Jurkat, Clone E6-1 (cell line): ENCODE data around the gene TEN1.
"Not testable (repeated sequence)": the region's sequence is repeated elsewhere in the genome, so short reads cannot be mapped to it uniquely, and the experiment has no call there.

Experiments
- DNase-seq: peaks from one replicate; pipeline ENCODE4 v3.0.0-alpha.2; 2011; ENCODE audit warnings: low read depth, low spot score
- H3K4me3 ChIP-seq: 2 replicates; pipeline ENCODE4 v1.5.1; 2011; ENCODE audit warnings: mild to moderate bottlenecking, low read length, control low read depth, moderate library complexity

Gene TEN1

DNA sequence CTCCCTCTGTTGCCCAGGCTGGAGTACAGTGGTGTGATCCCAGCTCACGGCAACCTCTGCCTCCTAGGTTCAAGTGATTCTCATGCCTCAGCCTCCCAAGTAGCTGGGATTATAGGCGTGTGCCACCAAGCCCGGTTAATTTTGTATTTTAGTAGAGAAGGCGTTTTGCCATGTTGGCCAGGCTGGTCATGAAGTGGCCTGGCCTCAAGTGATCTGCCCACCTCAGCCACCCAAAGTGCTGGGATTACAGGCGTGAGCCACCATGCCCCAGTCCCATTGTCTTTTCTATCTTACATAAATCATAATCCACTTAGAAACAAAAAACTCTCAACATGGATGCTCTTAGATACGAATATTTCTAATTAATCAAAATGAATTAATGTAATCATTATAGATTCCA lies 3.9 kb upstream of the TEN1 start:
- DNase-seq, H3K4me3 ChIP-seq: not testable (repeated sequence)

GRCh38 chr17:75975757-75976174 lies 3.3 kb upstream of the TEN1 start:
- no peak overlapping the region for H3K4me3 ChIP-seq
- no peak for DNase-seq

DNA sequence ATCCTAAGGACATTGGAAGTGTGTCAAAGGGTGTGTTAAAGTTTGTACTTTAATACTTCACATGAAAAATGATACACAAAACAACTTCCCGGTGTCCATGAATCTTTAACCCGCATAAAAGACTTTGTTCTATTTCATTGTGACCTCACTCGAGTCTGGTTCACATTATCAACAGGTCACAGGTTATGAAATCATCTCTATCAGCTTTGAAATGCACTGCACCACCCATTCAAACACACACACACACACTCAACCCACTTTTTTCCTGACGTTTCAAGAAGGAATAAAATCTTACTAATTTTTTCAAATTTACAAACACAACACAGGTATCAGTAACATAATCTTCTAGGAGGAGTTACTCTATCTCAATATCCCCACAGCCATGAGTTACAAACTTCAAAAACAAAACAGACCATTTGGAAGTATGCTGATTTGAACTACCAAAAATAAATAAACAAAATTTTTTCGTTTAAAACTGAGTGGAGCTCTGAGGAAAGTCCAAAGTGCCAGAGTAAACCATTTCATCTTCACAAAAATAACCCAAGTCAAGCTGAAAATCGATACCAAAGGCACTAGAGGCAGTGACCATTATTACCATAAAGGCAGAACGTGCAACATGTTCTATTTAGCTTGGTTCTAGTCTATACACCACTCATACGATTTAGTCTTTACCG lies 2.7 kb upstream of the TEN1 start:
- no peak overlapping the region for H3K4me3 ChIP-seq
- no peak for DNase-seq

GRCh38 chr17:75979705-75980187 lies 706 bp downstream of the TEN1 start:
- H3K4me3 ChIP-seq: peak overlapping the region; percentile 65
- DNase-seq: no peak

DNA sequence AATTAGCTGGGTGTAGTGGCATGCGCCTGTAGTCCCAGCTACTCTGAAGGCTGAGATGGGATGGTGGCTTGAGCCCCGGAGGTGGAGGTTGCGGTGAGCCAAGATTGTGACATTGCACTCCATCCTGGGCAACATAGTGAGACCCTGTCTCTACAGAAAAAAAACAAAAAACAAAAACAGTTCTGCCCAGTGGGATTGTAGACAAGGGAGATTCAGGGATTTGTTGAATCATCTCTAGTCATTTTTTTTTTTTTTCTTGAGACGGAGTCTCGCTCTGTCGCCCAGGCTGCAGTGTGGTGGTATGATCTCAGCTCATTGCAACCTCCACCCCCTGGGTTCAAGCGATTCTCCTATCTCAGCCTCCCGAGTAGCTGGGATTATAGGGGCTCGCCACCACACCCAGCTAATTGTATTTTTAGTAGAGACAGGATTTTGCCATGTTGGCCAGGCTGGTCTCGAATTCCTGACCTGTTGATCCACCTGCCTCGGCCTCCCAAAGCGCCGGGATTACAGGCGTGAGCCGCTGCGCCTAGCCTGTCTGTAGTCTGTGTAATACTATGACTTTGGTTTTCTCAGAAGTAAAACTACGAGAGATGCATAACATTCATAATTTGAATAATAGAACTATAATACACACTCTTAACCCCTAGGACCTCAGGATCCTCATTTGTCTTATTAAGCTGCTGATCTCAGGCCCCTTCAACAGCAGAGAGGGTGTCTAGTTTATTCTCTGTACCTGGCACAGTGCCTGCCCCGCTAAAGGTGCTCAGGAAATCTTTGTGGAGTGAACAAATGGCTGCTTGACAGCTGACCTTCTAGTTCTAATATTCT lies 1.4 kb downstream of the TEN1 start:
- no peak for DNase-seq
- peak overlapping the region; percentile 65 for H3K4me3 ChIP-seq

GRCh38 chr17:75981019-75981615 lies 2.1 kb downstream of the TEN1 start:
- no peak overlapping the region for H3K4me3 ChIP-seq
- no peak for DNase-seq

DNA sequence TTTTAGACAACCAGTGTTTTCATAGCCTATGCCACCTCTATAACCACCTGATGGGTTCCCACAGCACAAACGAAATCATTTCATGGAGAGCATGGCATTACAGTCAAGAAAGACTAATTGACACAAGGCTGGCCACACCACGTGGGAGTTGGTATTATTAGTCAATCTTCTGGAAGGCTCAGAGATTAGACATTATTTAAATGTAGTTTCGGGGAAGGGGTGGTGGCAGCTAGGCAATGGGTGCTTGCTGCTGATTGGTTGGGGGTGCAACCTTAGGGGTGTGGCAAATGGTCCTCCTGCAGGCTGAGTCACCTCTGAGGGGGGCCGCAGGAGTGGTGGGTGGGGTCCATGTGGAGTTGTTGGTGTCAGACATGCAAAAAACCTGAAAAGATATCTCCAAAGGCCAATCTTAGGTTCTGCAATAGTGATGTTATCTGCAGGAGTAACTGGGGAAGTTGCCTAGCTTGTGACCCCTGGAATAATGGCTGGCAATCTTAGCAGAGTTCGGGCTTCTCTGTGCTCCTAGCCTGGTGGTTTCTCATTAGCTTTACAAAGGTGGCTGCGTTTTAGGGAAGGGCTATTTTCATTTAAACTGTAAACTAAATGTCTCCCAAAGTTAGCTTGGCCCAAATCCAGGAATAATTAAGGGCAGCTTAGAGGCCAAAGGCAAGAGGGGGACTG lies 4.6 kb downstream of the TEN1 start:
- no peak for DNase-seq
- no peak overlapping the region for H3K4me3 ChIP-seq

DNA sequence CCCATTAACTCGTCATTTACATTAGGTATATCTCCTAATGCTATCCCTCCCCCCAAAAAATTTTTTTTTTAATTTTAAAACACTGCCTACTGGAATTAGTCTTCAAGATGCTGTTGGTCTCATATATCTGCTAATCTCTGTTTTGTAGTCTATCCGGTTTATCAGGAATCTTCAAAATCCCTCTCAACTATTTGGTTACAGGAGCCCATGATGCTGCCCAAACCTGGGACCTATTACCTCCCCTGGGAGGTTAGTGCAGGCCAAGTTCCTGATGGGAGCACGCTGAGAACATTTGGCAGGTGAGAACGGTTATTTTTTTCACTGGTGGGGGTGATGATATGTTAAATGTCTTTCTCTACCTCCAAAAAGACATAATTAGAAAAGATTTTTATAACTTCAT lies 6.9 kb downstream of the TEN1 start:
- H3K4me3 ChIP-seq: no peak overlapping the region
- no peak for DNase-seq

DNA sequence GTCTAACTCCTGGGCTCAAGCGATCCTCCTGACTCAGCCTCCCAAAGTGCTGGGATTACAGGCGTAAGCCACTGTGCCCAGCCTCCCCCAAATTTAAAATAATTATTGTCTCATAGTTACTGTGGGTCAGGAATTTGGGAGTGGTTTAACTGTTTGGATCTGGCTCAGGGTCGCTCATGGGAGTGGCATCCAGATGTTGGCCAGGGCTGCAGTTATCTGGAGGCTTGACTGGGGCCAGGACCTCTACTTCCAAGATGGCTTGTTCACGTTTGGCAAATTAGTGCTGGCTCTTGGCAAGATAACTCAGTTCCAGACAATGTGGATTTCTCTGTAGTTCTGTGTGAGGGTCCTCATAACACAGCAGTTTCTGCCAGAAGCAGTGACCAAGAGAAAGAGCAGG lies 8.0 kb downstream of the TEN1 start:
- no peak for DNase-seq
- no peak overlapping the region for H3K4me3 ChIP-seq

DNA sequence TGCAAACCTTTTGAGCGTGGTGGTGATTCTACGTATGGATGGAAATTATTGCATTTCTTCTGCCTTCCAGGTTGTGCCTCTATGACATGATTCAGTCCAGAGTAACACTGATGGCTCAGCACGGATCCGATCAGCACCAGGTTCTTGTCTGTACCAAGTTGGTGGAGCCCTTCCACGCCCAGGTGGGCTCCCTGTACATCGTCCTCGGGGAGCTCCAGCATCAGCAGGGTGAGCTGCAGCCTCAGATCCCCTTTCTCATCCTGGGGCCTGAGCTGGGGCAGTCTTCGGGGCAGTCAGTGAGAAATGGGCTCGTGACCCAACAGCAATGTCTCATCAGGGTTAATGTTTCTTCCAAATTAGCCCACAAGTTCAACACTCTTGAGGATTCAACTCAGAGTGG lies 12.4 kb downstream of the TEN1 start:
- DNase-seq: no peak
- H3K4me3 ChIP-seq: no peak overlapping the region

- no peak for DNase-seq
- no peak overlapping the region for H3K4me3 ChIP-seq
Measured at GRCh38 chr17:75994802-75995370, 15.8 kb downstream of the TEN1 start.

- DNase-seq: no peak
- no peak overlapping the region for H3K4me3 ChIP-seq
Measured at GRCh38 chr17:75995385-75995925, 16.4 kb downstream of the TEN1 start.

DNA sequence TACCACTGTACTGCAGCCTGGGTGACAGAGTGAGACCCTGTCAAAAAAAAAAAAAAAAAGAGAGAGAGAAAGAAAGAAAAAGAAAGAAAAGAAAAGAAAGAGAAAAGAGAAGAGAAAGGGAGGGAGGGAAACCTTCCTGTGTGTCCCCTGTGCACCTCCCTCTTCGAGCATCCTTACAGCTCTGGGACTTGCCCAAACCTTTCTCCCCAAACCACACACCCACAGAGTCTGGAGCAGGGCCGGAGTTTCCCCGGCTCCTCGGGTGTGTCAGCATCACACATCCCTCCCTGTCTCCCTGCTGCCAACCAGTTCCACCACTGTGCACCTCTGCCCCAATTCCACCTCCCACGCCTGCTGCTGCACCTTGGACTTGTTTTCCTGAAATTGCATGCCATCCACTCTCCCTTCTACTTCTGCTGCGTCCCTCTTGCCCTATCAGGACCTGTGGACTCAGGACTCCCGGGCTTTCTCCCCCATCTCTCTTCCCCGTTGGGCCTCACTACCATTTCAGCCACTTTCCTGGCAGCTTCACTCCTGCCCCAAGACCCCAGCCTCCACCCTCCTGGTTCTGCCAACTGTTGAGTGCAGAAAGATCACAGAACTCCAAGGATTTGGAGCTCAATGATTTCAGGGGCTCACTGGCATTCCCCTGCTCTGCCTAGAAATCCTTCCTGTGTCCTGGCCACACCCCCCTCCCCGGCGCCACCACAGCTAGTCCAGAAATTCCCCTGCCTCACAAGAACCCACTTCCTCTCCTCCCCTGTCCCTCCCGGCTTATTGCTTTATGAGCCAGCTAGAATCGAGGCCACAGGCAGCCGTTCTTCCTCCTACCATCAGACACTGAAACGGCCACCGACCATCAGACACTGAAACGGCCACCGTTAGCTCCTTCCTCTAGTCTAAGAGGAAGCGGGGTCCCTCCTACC lies 17.9 kb downstream of the TEN1 start:
- peak overlapping the region; percentile 11; the same call in 1 of the 2 replicates for H3K4me3 ChIP-seq
- DNase-seq: peak; percentile 37

- DNase-seq: no peak
- H3K4me3 ChIP-seq: no peak overlapping the region
Measured at GRCh38 chr17:75998327-75998795, 19.3 kb downstream of the TEN1 start.

DNA sequence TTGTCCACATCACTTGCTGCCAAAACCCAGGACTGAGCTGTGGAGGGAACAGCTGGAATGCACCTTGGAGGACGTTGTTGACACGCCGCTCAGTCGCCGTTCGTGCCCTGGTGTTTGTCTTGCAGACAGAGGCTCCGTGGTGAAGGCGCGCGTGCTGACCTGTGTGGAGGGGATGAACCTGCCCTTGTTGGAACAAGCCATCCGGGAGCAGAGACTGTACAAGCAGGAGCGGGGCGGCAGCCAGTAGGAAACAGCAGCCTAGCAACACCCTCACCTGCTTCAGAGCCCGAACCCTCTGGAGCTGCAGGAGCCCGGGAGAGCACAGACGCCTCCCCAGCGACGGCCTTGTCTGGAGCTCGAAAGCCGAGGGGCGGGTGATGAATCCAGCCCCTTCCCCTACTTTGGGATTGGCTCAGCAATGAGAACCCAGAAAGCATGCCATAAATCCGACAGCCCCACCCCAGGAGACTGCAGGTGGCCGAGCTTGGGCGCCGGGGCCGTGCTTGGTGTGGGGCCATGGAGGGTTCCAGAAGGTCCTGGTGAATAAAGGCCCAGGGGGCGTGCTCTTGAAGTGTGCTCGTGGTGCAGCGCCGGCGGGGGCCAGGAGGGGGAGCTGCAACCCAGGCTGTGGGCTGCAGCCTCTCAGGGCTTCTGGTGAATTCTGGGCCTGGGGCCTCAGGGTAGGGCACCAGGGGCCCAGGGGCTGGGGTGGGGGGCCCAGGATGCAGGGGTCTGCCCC lies 21.1 kb downstream of the TEN1 start:
- no peak overlapping the region for H3K4me3 ChIP-seq
- DNase-seq: peak; percentile 54

- DNase-seq: no peak
- no peak within 1 kb of the TSS for H3K4me3 ChIP-seq
Measured at GRCh38 chr17:76000755-76001521, 21.9 kb downstream of the TEN1 start, which contains the start of gene CDK3. Gene CDK3 (plus strand): TSS chr17:76000855. CDS start chr17:76001426, 571 bp downstream.
